HL-60/S4 (cell line): ENCODE data around the gene ZMAT1.
"Not testable (repeated sequence)": the region's sequence is repeated elsewhere in the genome, so short reads cannot be mapped to it uniquely, and the experiment has no call there.

Experiments used
- in situ Hi-C: fragments of 300-500 bp; cut with MboI; formaldehyde crosslinking; loops from 2 replicates; pipeline ENCODE4 v1.14.3; 2022; ENCODE audit warnings: low sequenced_read_pairs

The ZMAT1 gene

DNA sequence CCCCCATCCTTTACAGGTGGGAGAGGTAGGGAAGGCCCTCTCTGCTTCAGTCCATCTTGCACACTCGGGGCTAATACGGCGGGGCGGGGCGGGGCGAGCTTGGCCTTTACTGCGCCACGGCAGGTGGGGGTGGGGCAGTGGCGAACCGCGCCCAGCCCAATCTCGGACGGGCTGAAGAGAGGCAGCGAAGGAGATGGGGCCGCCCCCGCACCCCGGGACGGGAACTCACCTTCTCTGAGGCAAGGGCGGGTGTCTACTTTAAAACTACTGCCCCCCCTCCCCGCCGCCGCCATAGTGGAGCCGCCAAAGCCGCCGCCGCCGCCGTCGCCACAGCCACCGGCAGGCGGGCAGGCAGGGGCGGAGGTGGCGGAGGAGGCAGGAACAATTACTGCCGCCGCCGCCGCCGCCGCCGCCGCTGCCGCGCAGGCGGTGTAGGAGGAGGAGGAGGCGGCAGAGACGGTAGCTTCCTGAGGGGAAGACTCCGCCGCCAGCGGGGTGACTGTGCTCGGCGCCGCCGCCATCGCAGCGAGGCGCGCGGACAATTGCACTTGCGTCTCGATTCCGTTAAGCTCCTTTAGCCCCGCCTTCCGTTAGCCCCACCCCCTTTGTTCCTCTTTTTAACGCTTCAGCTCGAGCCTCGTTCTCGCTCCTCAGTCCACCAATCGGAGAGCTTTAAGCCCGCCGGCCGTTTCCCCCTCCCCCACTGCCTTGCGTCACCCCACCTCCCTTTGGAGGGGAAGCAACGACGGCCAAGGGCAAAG lies at the start of gene ZMAT1:
Gene ZMAT1, minus strand, starts transcription at position 540 of the 761 bp plus-strand sequence. Its CDS starts 19 bp downstream, at position 521.
- in situ Hi-C loops = no loop called here

DNA sequence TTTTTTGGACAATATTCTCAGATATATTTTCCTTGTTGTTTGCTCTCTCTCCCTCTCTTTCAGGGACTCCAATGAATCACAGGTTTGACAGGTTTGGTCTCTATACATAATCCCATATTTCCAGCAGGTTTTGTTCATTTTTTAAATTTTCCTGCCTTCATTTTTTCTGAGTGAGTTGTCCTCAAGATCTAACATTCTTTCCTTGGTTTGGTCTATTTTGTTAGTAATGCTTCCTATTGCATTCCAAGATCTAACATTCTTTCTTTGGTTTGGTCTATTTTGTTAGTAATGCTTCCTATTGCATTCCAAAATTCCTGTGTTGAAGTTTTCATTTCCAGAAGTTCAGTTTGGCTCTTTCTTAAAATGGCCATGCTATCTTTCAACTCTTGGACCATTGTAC lies 45.3 kb upstream of the ZMAT1 start:
- in situ Hi-C loops = no loop called here

DNA sequence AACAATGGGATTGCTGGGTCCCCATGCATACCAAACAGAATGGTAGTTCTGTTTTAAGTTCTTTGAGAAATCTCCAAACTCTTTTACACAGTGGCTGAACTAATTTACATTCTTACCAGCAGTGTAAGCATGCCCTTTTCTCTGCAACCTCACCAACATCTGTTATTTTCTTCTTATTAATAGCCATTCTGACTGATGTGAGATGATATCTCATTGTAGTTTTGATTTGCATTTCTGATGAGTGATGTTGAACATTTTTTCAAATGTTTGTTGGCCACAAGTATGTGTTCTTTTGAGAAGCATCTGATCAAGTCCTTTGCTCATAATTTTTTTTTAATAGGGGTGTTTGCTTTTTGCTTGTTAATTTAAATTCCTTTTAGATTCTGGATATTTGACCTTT lies 41.2 kb upstream of the ZMAT1 start:
- in situ Hi-C loops = no loop called here

DNA sequence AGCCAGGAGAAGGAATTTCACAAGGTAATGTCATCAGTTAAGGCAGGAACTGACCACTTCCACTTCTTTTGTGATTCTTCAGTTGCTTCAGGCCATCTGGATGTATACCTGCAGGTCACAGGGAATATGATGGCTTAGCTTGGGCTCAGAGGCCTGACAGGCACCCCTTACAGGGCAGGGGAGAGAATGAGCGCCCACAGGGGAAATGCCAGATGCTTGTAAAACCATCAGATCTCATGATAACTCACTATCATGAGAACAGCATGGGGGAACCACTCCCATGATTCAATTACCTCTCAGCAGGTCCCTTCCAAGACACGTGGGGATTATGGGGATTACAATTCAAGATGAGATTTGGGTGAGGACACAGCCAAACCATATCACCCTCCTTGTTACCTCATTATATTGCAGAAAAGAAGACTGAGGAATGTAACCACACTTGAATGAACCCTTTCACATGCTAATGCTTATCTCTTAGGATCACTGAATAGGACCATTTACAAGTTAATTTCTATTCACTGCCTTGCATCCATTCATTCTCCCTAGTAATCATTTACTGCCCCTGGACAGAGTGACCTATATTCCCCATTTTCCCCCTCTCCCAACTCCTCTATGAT lies 33.2 kb upstream of the ZMAT1 start:
- in situ Hi-C loops = not testable (repeated sequence)

DNA sequence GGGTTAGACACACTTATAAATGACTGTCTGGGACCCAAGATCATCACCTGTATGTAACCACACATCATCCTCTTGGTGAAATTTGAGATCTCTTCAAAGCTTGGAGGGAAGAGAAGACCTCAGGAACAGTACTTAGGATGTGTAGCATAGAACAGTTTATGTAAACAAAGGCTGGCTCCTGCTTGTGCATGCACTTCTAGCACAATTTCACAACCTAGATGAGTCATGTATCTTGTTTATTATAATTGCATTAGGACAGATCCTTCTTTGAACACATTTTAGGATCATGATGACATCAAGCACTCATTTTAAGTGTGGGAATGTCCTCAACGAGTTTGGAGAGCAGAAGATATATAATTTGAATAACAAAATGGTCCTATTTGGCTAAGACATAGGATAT lies 26.3 kb upstream of the ZMAT1 start:
- in situ Hi-C loops = no loop called here

DNA sequence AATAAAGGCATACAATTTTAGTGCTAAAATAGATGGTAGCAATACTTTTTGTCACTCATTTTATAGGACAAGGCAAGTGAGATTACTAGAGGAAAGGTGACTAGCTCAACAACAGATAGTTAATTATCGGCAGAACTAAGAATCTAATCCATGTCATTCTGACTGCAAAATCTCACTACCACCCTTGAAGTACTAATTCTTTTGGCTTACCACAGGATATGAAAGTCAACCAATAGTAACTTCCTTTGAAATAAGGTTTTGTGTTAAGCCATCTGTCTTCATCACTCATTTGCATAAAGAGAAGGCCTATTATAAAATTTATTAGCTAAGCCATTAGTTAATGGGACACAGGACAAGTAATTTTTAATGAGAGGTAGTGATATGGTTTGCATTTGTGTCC lies 25.3 kb upstream of the ZMAT1 start:
- in situ Hi-C loops = no loop called here

DNA sequence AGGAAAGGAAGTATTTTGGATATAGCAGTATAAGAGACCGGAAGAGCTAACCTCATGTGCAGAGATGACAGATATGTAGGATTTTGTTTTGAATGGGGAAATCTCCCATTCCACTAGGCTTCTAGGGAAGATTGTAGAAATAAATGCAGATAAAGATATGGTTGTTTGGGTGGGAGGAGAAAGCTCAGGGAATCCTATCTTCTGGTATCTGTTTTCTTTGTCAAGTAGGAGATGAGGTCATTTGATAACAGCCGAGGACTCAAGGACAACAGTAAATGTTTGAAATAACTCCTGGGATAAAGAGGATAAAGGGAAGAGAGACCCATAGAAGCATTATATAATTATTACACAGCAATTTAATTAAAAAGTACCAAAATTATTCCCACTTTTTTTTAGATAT lies 24.7 kb upstream of the ZMAT1 start:
- in situ Hi-C loops = no loop called here

DNA sequence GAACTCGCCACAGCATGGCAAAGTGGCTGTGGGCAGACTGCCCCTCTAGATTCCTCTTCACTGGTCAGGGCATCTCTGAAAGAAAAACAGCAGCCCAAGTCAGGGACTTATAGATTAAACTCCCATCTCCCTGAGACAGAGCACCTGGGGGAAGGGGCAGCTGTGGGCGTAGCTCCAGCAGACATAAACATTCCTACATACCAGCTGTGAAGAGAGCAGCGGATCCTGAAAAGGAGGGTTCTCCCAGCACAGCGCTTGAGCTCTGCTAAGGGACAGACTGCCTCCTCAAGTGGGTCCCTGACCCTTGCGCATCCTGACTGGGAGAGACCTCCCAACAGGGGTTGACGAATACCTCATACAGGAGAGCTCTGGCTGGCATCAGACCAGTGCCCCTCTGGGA lies 18.8 kb upstream of the ZMAT1 start:
- in situ Hi-C loops = no loop called here

DNA sequence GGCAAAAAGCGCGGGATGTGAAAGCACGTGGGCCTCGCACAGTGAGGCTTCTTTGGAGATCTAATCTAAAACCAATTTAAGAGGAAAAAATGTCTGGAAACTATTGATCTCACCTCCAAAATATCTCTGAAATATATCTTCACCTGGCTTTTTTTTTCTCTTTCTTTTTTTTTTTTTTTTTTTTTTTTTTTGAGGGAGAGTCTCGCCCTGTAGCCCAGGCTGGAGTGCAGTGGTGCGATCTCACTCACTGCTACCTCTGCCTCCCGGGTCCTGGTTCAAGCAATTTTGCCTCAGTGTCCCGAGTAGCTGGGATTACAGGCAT lies 383 bp upstream of the ZMAT1 start:
- in situ Hi-C loops = no loop called here

DNA sequence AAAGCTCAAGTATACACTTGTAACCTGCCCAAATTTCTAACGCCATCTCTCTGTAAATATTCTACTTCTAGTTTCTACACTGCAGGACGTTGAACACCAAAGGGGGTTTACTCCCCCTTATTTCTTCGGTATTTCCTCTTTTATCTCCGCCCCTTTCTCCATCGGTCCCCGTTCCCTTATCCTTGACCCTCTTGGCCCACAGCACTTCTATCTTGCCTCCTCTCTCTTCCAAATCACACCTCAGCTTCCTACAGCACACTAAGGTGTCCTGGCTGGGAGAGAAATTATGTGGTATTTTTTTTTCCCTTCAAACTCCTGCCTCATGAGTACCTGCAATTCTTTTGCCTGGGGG lies 715 bp downstream of the ZMAT1 start:
- in situ Hi-C loops = no loop called here

DNA sequence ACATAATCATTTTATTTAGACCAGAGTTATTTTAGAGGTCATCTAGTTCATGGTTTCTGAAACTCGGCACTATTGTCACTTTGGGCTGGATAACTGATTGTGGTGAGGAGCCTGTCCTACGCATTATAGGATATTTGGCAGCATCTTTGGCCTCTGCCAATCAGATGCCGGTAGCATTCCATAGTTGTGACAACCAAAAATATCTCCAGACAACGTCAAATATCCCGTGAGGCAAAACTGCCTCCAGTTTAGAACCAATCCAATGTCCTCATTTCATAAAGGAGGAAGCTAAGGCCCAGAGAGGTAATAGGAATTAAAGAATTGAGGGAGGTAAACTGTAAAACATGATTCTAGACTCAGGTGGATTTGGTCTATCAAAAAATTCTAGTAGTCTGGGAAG lies 6.1 kb downstream of the ZMAT1 start:
- in situ Hi-C loops = no loop called here

DNA sequence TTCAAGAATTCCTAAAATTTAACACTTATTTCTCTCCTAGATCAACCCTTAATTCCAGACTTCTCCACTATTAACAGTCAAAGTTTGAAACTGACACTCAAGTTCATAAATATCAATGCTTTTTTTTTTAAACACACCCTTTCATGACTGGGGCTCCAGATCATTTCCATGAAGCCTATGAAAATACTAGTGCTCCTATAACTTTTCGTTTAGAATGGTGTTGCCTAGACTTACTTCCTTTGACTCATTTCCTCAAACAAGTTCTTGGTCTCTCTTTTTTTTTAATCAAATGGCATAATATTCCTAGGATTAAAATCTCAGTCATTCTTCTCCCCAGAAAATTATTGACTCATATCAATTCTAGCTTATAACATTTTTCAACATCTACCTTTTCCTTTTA lies 13.1 kb downstream of the ZMAT1 start:
- in situ Hi-C loops = no loop called here

DNA sequence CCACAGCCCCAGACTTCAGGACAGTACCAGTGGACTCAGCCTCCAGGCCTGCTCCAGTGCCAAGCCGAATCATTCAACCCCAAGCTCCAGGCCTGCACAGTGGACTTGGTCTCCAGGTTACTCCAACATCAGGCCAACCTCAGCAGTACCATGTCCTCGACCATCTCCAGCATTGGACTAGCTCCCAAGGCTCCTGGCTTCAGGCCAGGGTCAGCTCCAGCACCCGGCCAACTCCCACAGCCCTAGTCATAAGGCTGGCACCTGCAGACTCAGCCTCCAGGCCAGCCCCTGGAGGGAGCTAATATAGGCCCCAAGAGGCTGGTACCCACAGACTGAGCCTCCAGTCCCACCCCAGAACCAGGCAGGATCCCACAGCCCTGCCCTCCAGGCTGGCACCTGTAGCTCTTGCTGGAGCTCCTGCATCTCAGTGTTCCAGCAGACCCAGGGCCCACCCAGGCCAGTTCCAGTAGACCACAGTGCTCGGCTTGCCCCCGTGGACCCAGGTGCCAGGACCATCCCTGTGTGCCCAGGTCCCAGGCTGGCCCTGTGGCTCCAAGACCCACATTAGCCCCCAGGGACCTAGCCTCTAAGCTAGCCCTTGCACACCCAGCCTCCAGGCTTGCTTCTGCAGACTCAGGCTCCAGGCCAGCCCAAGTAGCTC lies 25.6 kb downstream of the ZMAT1 start:
- in situ Hi-C loops = no loop called here

DNA sequence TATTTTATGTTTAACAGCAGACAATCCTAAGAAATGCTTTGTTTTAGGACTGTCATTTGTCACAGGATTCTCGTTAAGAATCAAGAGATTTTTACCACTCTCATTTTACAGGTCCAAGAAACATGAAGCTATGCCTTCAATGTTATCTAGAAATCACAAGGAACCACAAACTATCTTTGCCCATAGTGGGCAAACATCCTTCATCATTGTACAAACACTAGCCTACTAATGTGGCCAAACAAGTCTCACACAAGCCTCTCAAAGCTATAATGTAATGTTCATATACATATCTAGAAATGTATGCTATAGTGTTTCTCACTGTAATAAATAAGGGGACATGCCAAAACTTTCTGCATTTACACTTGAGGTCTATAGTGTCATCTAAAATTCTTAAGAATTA lies 26.8 kb downstream of the ZMAT1 start:
- in situ Hi-C loops = no loop called here
